Neuronal stem cell (in vitro differentiated cells): ENCODE data around the gene CHM.

Experiments used
- DNase-seq: peaks from one replicate; pipeline ENCODE4 v3.0.0-alpha.2; 2013; ENCODE audit warnings: low spot score
- H2AFZ ChIP-seq: one replicate; pipeline ENCODE4 v1.6.1; 2013; ENCODE audit warnings: mild to moderate bottlenecking, low read length, inconsistent platforms
- H2AK5ac ChIP-seq: 2 replicates; pipeline ENCODE4 v1.6.1; 2013; ENCODE audit warnings: low read depth, mild to moderate bottlenecking, inconsistent platforms, low read length, moderate library complexity, mixed read lengths
- H2BK120ac ChIP-seq: 2 replicates; pipeline ENCODE4 v1.6.1; 2013; ENCODE audit warnings: low read depth, mild to moderate bottlenecking, inconsistent platforms, low read length, moderate library complexity, mixed read lengths
- H2BK12ac ChIP-seq: one replicate; pipeline ENCODE4 v1.6.1; 2013; ENCODE audit warnings: low read length, inconsistent platforms
- H2BK15ac ChIP-seq: 2 replicates; pipeline ENCODE4 v1.6.1; 2013; ENCODE audit warnings: mild to moderate bottlenecking, low read length, inconsistent platforms, mixed read lengths
- H2BK5ac ChIP-seq: one replicate; pipeline ENCODE4 v1.6.1; 2013; ENCODE audit warnings: inconsistent platforms, mild to moderate bottlenecking, low read length, moderate library complexity
- H3K14ac ChIP-seq: one replicate; pipeline ENCODE4 v1.6.1; 2013; ENCODE audit warnings: low read length, inconsistent platforms
- H3K18ac ChIP-seq: 2 replicates; pipeline ENCODE4 v1.6.1; 2013; ENCODE audit warnings: low read length, inconsistent platforms
- H3K23ac ChIP-seq: 2 replicates; pipeline ENCODE4 v1.6.1; 2013; ENCODE audit warnings: low read depth, mild to moderate bottlenecking, mixed read lengths, low read length, inconsistent platforms; ENCODE audit not compliant: poor library complexity
- H3K27ac ChIP-seq: replicated peaks from 3 replicates; pipeline ENCODE4 v1.5.1; 2013; ENCODE audit warnings: low read length, inconsistent platforms
- H3K27me3 ChIP-seq, 3 experiments: 2 replicates each; pipeline ENCODE4 v1.6.1; 2013; ENCODE audit warnings: low read length in 3 of 3, mild to moderate bottlenecking in 2 of 3, inconsistent platforms in 1 of 3, low read depth in 1 of 3, mixed read lengths in 1 of 3, moderate library complexity in 1 of 3; ENCODE audit not compliant: control insufficient read depth in 3 of 3, insufficient read depth in 3 of 3
- H3K36me3 ChIP-seq, 2 donors: replicated peaks in 1 of 2; 2 replicates each; pipeline ENCODE4 v1.6.1; 2013; ENCODE audit warnings: low read length in 2 of 2; ENCODE audit not compliant: control insufficient read depth in 2 of 2, insufficient read depth in 2 of 2
- H3K4ac ChIP-seq: 2 replicates; pipeline ENCODE4 v1.6.1; 2013; ENCODE audit warnings: inconsistent platforms, mild to moderate bottlenecking, low read length, moderate library complexity
- H3K4me1 ChIP-seq, 2 donors: 1 replicate in 1 of 2; 2 replicates in 1 of 2; pipeline ENCODE4 v1.6.1; 2013; ENCODE audit warnings: low read length in 2 of 2, low read depth in 1 of 2; ENCODE audit not compliant: control insufficient read depth in 2 of 2, insufficient read depth in 1 of 2
- H3K4me2 ChIP-seq: one replicate; pipeline ENCODE4 v1.6.1; 2013; ENCODE audit warnings: mild to moderate bottlenecking, low read length, inconsistent platforms; ENCODE audit not compliant: insufficient read depth, poor library complexity, severe bottlenecking
- H3K4me3 ChIP-seq, 2 donors: 2 replicates each; pipeline ENCODE4 v1.5.1; 2013; ENCODE audit warnings: low read length in 2 of 2, mild to moderate bottlenecking in 2 of 2, inconsistent platforms in 1 of 2, moderate library complexity in 1 of 2
- H3K79me1 ChIP-seq: one replicate; pipeline ENCODE4 v1.6.1; 2013; ENCODE audit warnings: low read depth, mild to moderate bottlenecking, inconsistent platforms, low read length, moderate library complexity
- H3K9ac ChIP-seq: one replicate; pipeline ENCODE4 v1.6.1; 2013; ENCODE audit warnings: mild to moderate bottlenecking, low read depth, low read length, inconsistent platforms; ENCODE audit not compliant: poor library complexity
- H3K9me3 ChIP-seq, 2 donors: replicated peaks in 1 of 2; 2 replicates each; pipeline versions ENCODE3 to v1.6.1; 2013; ENCODE audit warnings: low read length in 2 of 2, mild to moderate bottlenecking in 2 of 2, inconsistent platforms in 1 of 2, low read depth in 1 of 2, mixed read lengths in 1 of 2, moderate library complexity in 1 of 2; ENCODE audit not compliant: control insufficient read depth in 2 of 2, insufficient read depth in 1 of 2
- H4K8ac ChIP-seq: one replicate; pipeline ENCODE4 v1.6.1; 2013; ENCODE audit warnings: low read depth, mild to moderate bottlenecking, inconsistent platforms, low read length, moderate library complexity
- H4K91ac ChIP-seq: one replicate; pipeline ENCODE4 v1.6.1; 2013; ENCODE audit warnings: low read length, low read depth, mild to moderate bottlenecking, inconsistent platforms; ENCODE audit not compliant: poor library complexity
- WGBS, 2 donors: extraction: QIAGEN DNeasy Blood & Tissue Kit; methylation state at CpG; one replicate each; pipeline ENCODE4 v1.1.7; 2013; ENCODE audit warnings: missing lambda C conversion rate in 2 of 2, mixed read lengths in 1 of 2; ENCODE audit not compliant: insufficient read length in 2 of 2, insufficient replicate concordance in 1 of 2; ENCODE audit errors: extremely low coverage in 2 of 2; 5-methylcytosine and 5-hydroxymethylcytosine counted together

CHM gene

GRCh38 chrX:85998954-85999353 lies 48.4 kb downstream of the CHM start:
- H2AK5ac ChIP-seq: no peak overlapping the region
- no peak for DNase-seq
- no peaks in the 10 kb centered on the region for H3K9me3 ChIP-seq
- no peak overlapping the region for H3K4me3 ChIP-seq
- H4K8ac ChIP-seq: no peak overlapping the region
- no peaks in the 10 kb centered on the region for H3K36me3 ChIP-seq
- no peak overlapping the region for H3K18ac ChIP-seq
- peaks cover 0 to 2% of the 10 kb centered on the region in 2 donors for H3K4me1 ChIP-seq
- no peak overlapping the region for H2BK120ac ChIP-seq
- no peak overlapping the region for H3K9ac ChIP-seq
- no peak overlapping the region for H3K14ac ChIP-seq
- H3K27ac ChIP-seq: no peak overlapping the region
- H4K91ac ChIP-seq: no peak overlapping the region
- no peak overlapping the region for H3K23ac ChIP-seq
- H3K4ac ChIP-seq: no peak overlapping the region
- no peak overlapping the region for H2BK15ac ChIP-seq
- H2BK12ac ChIP-seq: no peak overlapping the region
- no peaks in the 10 kb centered on the region for H3K27me3 ChIP-seq
- H2BK5ac ChIP-seq: no peak overlapping the region
- no peak overlapping the region for H3K4me2 ChIP-seq
- H2AFZ ChIP-seq: no peak overlapping the region
- H3K79me1 ChIP-seq: no peaks in the 10 kb centered on the region

GRCh38 chrX:85996555-85996954 lies 50.8 kb downstream of the CHM start:
- Histone ChIP-seq H3K27ac (no peak overlapping the region), H2BK15ac (no peak overlapping the region), H3K4me1 (peaks cover 0 to 2% of the 10 kb centered on the region in 2 donors), H2BK12ac (no peak overlapping the region), H2AFZ (no peak overlapping the region), H3K9me3 (no peaks in the 10 kb centered on the region), H3K36me3 (no peaks in the 10 kb centered on the region), H4K91ac (no peak overlapping the region), H3K4ac (no peak overlapping the region), H2BK5ac (no peak overlapping the region), H3K23ac (no peak overlapping the region), H3K27me3 (no peaks in the 10 kb centered on the region), H2BK120ac (no peak overlapping the region), H4K8ac (no peak overlapping the region), H3K14ac (no peak overlapping the region), H3K9ac (no peak overlapping the region), H3K79me1 (no peaks in the 10 kb centered on the region), H3K4me2 (no peak overlapping the region), H3K4me3 (no peak overlapping the region), H2AK5ac (no peak overlapping the region), H3K18ac (no peak overlapping the region)
- no peak for DNase-seq

DNA sequence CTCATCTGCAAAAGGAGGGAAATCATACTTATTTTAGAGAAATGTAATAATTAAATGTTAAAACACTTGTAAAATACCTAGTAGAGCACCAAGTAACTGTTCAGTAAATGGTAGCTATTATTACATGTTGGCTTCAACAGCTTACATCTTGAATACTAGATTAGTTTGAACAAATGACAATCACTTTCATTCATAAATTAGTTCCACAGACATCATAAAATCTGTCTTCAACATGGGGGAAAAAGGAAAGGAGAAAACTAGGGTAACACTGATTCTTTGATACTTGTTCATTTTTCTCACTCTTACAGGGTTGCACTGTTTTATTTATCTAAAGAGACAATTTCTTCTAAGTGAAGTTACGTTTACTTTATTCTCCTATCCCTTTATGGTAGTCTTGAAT lies 51.7 kb downstream of the CHM start:
- Histone ChIP-seq H3K27ac (no peak overlapping the region), H3K9ac (no peak overlapping the region), H3K4me2 (no peak overlapping the region), H4K8ac (no peak overlapping the region), H2AFZ (no peak overlapping the region), H2BK15ac (no peak overlapping the region), H2AK5ac (no peak overlapping the region), H3K4ac (no peak overlapping the region), H3K4me3 (no peak overlapping the region), H3K4me1 (peaks cover 0 to 2% of the 10 kb centered on the region in 2 donors), H3K36me3 (no peaks in the 10 kb centered on the region), H2BK120ac (no peak overlapping the region), H3K18ac (no peak overlapping the region), H4K91ac (no peak overlapping the region), H2BK5ac (no peak overlapping the region), H3K23ac (no peak overlapping the region), H3K14ac (no peak overlapping the region), H3K27me3 (no peaks in the 10 kb centered on the region), H2BK12ac (no peak overlapping the region), H3K79me1 (no peaks in the 10 kb centered on the region), H3K9me3 (no peaks in the 10 kb centered on the region)
- no CpG with 5 or more reads among the region's 1 CpG for WGBS, 2 donors
- DNase-seq: no peak

DNA sequence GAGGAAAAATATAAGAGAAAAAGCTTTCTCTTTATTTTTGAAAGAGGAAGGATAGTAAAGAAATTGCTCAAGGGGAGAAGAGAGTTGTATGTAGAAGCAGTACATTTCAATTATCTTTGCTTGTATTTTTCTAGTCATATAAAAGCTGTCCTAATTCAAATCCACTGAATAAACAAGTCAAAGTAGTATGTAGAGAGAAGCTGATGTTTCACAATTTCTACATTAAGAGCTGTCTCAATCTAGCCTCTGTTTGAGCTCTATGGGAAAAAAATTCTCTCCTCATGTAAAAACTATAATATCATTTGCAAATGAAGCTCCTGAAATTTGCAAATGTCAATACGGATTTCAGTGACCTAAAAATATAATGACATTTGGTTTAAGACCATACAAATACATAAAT lies 52.6 kb downstream of the CHM start:
- H2BK15ac ChIP-seq: no peak overlapping the region
- no peak overlapping the region for H4K91ac ChIP-seq
- H3K4me1 ChIP-seq: peaks cover 0 to 2% of the 10 kb centered on the region in 2 donors
- H2AK5ac ChIP-seq: no peak overlapping the region
- H2AFZ ChIP-seq: no peak overlapping the region
- no peak overlapping the region for H2BK12ac ChIP-seq
- no peaks in the 10 kb centered on the region for H3K79me1 ChIP-seq
- WGBS, 2 donors: no CpG with 5 or more reads among the region's 1 CpG
- DNase-seq: no peak
- no peak overlapping the region for H3K14ac ChIP-seq
- H4K8ac ChIP-seq: no peak overlapping the region
- no peak overlapping the region for H3K27ac ChIP-seq
- H3K27me3 ChIP-seq: no peaks in the 10 kb centered on the region
- no peak overlapping the region for H2BK120ac ChIP-seq
- no peak overlapping the region for H3K4me3 ChIP-seq
- H3K18ac ChIP-seq: no peak overlapping the region
- no peak overlapping the region for H3K23ac ChIP-seq
- no peak overlapping the region for H2BK5ac ChIP-seq
- H3K36me3 ChIP-seq: no peaks in the 10 kb centered on the region
- H3K9me3 ChIP-seq: no peaks in the 10 kb centered on the region
- H3K4ac ChIP-seq: no peak overlapping the region
- H3K4me2 ChIP-seq: no peak overlapping the region
- H3K9ac ChIP-seq: no peak overlapping the region
